Measurements from ENCODE around the gene AKIP1. TPM values are rescaled to one million over a fixed set of nuclear protein-coding genes. Genes with fewer than 3 reads are reported as not detected.
"Not testable (repeated sequence)": the region's sequence is repeated elsewhere in the genome, so short reads cannot be mapped to it uniquely, and the experiment has no call there.

Gene AKIP1
- total and polyA plus RNA-seq, 9 donors, result 12.4 to 42.3 (median 20.8) TPM

GRCh38 chr11:8873741-8874405, 37.1 kb upstream of the AKIP1 start:
- Histone ChIP-seq H3K27ac (no peak overlapping the region), H3K9me3 (no peaks in the 10 kb centered on the region), H3K4me3 (no peak overlapping the region), H3K36me3 (no peaks in the 10 kb centered on the region), H3K4me1 (ENCODE audit: insufficient read depth) (peaks cover 6% of the 10 kb centered on the region), H3K27me3 (no peaks in the 10 kb centered on the region)
- no peak for TF ChIP-seq POLR2A (IDR thresholded peaks at IDR 0.05)
- TF ChIP-seq, protein P1, sequence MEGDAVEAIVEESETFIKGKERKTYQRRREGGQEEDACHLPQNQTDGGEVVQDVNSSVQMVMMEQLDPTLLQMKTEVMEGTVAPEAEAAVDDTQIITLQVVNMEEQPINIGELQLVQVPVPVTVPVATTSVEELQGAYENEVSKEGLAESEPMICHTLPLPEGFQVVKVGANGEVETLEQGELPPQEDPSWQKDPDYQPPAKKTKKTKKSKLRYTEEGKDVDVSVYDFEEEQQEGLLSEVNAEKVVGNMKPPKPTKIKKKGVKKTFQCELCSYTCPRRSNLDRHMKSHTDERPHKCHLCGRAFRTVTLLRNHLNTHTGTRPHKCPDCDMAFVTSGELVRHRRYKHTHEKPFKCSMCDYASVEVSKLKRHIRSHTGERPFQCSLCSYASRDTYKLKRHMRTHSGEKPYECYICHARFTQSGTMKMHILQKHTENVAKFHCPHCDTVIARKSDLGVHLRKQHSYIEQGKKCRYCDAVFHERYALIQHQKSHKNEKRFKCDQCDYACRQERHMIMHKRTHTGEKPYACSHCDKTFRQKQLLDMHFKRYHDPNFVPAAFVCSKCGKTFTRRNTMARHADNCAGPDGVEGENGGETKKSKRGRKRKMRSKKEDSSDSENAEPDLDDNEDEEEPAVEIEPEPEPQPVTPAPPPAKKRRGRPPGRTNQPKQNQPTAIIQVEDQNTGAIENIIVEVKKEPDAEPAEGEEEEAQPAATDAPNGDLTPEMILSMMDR (IDR thresholded peaks at IDR 0.05), result no peak
- intact Hi-C loops (cut with DNase I), result loop anchor here in 2 of 4 donors (5.0 kb wide), 3 partner anchors 38 to 62 kb away; partner anchors contain the start of gene AKIP1 (in 1 of the 2)
- DNase-seq, result no peak
- 44 to 54% (median 53%) methylated on average over 6 of the region's 6 CpGs for WGBS, 3 donors

GRCh38 chr11:8878771-8879170, 32.2 kb upstream of the AKIP1 start:
- no peak for DNase-seq
- intact Hi-C loops (cut with DNase I), result no loop called here
- TF ChIP-seq POLR2A (IDR thresholded peaks at IDR 0.05), result no peak
- TF ChIP-seq EP300 (IDR thresholded peaks at IDR 0.05), result no peak
- TF ChIP-seq, protein P1 (IDR thresholded peaks at IDR 0.05), result no peak
- Histone ChIP-seq H3K4me1 (ENCODE audit: insufficient read depth) (no peaks in the 10 kb centered on the region), H3K4me3 (no peak overlapping the region), H3K27me3 (no peaks in the 10 kb centered on the region), H3K27ac (no peak overlapping the region), H3K9me3 (no peaks in the 10 kb centered on the region), H3K36me3 (no peaks in the 10 kb centered on the region)
- 86 to 87% (median 87%) methylated on average over 2 of the region's 2 CpGs for WGBS, 3 donors

GRCh38 chr11:8881585-8881984, 29.4 kb upstream of the AKIP1 start:
- 82 to 89% (median 88%) methylated on average over 7 of the region's 7 CpGs for WGBS, 3 donors

DNA sequence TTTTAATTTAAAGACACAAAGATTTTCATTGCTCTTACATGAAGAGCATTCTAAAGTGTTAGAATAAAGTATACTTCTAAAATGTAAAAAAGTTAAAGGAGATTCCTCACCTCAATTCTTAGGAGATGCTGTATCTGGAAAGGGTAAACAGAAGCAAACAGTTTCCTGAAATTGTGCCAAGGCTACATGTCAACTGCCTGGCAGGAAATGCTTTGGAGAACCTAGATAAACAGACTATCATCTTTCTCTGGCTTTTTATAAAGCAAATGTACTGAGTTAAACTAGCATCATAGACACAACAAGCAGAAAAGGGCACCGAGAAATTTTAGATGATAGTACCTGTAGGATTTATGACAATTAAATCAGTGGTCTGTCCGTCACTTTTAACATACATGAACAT, 24.7 kb upstream of the AKIP1 start:
- no peak overlapping the region for H3K4me3 ChIP-seq
- no peaks in the 10 kb centered on the region for H3K9me3 ChIP-seq
- no peaks in the 10 kb centered on the region for H3K4me1 ChIP-seq (ENCODE audit: insufficient read depth)
- intact Hi-C loops (cut with DNase I), result no loop called here
- H3K27ac ChIP-seq, result no peak overlapping the region
- no peaks in the 10 kb centered on the region for H3K27me3 ChIP-seq
- no peak for DNase-seq
- 41 to 44% (median 44%) methylated on average over 2 of the region's 2 CpGs for WGBS, 3 donors
- no peaks in the 10 kb centered on the region for H3K36me3 ChIP-seq
- TF ChIP-seq POLR2A (IDR thresholded peaks at IDR 0.05), result no peak
- TF ChIP-seq, protein P1 (IDR thresholded peaks at IDR 0.05), result no peak
- TF ChIP-seq EP300 (IDR thresholded peaks at IDR 0.05), result no peak

More at GRCh38 chr11:8881585-8881984, 29.4 kb upstream of the AKIP1 start:
- H3K27me3 ChIP-seq; intact Hi-C loops (cut with DNase I); DNase-seq; H3K9me3 ChIP-seq; H3K27ac ChIP-seq; H3K4me3 ChIP-seq; H3K4me1 ChIP-seq (ENCODE audit: insufficient read depth); H3K36me3 ChIP-seq: not testable (repeated sequence)

DNA sequence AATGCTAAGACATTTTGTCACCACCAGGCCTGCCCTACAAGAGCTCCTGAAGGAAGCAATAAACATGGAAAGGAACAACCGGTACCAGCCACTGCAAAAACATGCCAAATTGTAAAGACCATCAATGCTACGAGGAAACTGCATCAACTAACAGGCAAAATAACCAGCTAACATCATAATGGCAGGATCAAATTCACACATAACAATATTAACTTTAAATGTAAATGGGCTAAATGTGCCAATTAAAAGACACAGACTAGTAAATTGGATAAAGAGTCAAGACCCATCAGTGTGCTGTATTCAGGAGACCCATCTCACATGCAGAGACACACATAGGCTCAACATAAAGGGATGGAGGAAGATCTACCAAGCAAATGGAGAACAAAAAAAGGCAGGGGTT, 19.8 kb upstream of the AKIP1 start:
- 92 to 97% (median 93%) methylated on average over 2 of the region's 2 CpGs for WGBS, 3 donors
- H3K36me3 ChIP-seq; H3K27me3 ChIP-seq; DNase-seq; H3K4me3 ChIP-seq; H3K9me3 ChIP-seq; H3K4me1 ChIP-seq (ENCODE audit: insufficient read depth); H3K27ac ChIP-seq; intact Hi-C loops (cut with DNase I): not testable (repeated sequence)
